SH-SY5Y (cell line): ENCODE measurements around the gene ING3.

ENCODE experiments used
- GATA2 ChIP-seq: IDR thresholded peaks from 2 replicates; pipeline ENCODE4 v1.6.1; 2011; ENCODE audit warnings: mild to moderate bottlenecking, low read depth, low read length
- GATA3 ChIP-seq: IDR thresholded peaks from 2 replicates; pipeline ENCODE4 v1.6.1; 2011; ENCODE audit warnings: low read depth, mild to moderate bottlenecking, low read length, moderate library complexity

- TF ChIP-seq GATA3: no peak
- no peak for TF ChIP-seq GATA2
Observed at GRCh38 chr7:120959929-120960484, 9.4 kb downstream of the ING3 start.
